HG03196 (cell line): Measurements from ENCODE around the gene NUF2.

Experiments used
- ATAC-seq: cut with Tn5 transposase; IDR thresholded peaks from one replicate; pipeline ENCODE4 v1.9.1; 2021; ENCODE audit not compliant: unreplicated experiment

The NUF2 gene

DNA sequence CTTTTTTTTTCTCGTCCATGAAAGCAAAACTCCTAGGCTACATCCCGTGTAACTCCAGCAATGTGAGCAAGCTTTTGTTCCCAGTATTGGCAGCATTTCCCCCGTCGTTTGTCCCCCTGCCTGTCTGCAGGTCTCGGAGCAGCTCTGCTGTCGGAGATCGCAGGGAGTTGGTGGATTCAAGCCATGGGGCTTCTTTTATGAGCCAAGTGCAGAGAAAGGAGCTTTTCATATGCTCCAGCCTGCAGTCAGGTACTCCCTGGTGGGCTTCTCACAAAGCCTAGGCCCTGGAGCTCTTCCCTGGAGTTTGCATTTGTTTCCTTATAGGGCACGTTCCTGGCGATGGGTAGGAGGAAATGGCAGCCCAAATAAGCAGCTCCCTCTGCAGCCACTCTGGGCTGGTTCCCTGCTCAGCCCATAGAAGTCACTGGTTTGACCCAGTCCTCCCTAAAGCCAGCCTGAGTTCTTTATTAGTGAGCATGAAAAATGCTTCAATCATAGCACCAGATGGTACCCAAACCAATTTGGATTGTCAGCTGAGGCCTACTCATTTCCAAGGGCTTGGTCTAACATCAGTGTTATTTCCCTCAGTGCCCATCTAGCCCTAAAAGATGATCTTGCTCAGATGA, 78.3 kb downstream of the NUF2 start:
- ATAC-seq, result no peak

DNA sequence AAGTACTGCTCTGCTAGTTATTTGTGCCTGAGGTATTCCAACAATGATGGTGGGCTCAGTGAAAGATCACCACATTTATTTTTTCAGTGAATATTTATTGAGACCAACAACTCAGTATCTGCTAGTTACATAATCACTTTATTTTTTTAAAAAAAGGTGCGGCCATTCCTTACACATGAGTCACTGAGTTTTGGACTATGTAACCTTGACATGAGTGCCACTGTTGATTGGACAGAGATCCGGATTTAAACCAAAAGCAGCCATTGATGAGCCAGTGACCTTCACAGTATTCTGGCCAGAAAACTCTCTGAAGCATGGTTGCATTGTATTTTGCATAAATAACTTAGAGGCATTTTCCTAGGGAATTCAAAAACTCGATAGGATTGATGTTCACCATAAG, 79.5 kb downstream of the NUF2 start:
- ATAC-seq, result no peak
